K562 (cell line): ENCODE data around the gene GDF2. TPM values are rescaled to one million over a fixed set of nuclear protein-coding genes. Genes with fewer than 3 reads are reported as not detected.
A peak's percentile ranks its signal among the peaks of the same experiment; 100 is the strongest.

ENCODE experiments used
- ATAC-seq: fragments of 200-7000 bp; cut with Tn5 transposase; 3 replicates; pipeline ENCODE4 v1.9.1; 2020; ENCODE audit warnings: moderate library complexity
- BruUV-seq: library from RNA; stranded (reverse); fragments of 400-500 nt; replicated peaks from 2 replicates; lab custom pipeline; 2021; lab: Mats Ljungman, UMichigan
- CTCF ChIA-PET: fragments of 300-600 bp; formaldehyde crosslinking; extraction: SDS; loops from one replicate; lab custom pipeline; 2021; ENCODE audit warnings: low intra/inter-chr PET ratio; lab: Yijun Ruan, JAX
- POLR2A ChIA-PET: fragments of 300-600, 350-650 bp; sonication (Branson Sonifier 250); formaldehyde crosslinking; extraction: SDS; loops from one replicate; lab custom pipeline; 2021; ENCODE audit warnings: antibody characterized with exemption, inconsistent platforms; lab: Yijun Ruan, JAX
- DNase-seq, 4 experiments: peaks; one replicate each; pipeline versions ENCODE4 v3.0.0 to v3.0.0-alpha.2; 2011 to 2018; ENCODE audit warnings: low spot score in 3 of 4, mixed read lengths in 3 of 4; ENCODE audit errors: extremely low read depth in 1 of 4
- FAIRE-seq: peaks from 2 replicates; lab custom pipeline; 2011; peaks lifted over from hg19 to GRCh38; lab: Jason Lieb, UNC
- H2AFZ ChIP-seq: 2 replicates; pipeline ENCODE4 v1.6.0; 2011; ENCODE audit warnings: low read depth, low read length, control low read depth, inconsistent platforms
- H3K27ac ChIP-seq: fragments of 200-600 bp; 3 replicates; pipeline ENCODE4 v1.8.0; 2011; ENCODE audit warnings: low read depth, mild to moderate bottlenecking, control low read depth, inconsistent platforms, low read length, moderate library complexity, mixed read lengths; ENCODE audit errors: extremely low read depth
- H3K27me3 ChIP-seq, 2 experiments: fragments of 300-600 bp in 1 of 2; 2 replicates in 1 of 2; 3 replicates in 1 of 2; pipeline versions ENCODE4 v1.6.0 to v1.8.0; 2011; ENCODE audit warnings: inconsistent platforms in 2 of 2, low read length in 2 of 2, mild to moderate bottlenecking in 1 of 2, mixed read lengths in 1 of 2, moderate library complexity in 1 of 2; ENCODE audit not compliant: control insufficient read depth in 2 of 2, insufficient read depth in 2 of 2
- H3K36me3 ChIP-seq: fragments of 300-600 bp; 3 replicates; pipeline ENCODE4 v1.8.0; 2011; ENCODE audit warnings: mild to moderate bottlenecking, low read length, inconsistent platforms; ENCODE audit not compliant: control insufficient read depth, insufficient read depth
- H3K4me1 ChIP-seq, 2 experiments: fragments of 200-600 bp in 1 of 2; replicated peaks in 1 of 2; 2 replicates in 1 of 2; 3 replicates in 1 of 2; pipeline versions ENCODE4 v1.5.1 to v1.8.0; 2011; ENCODE audit warnings: inconsistent platforms in 2 of 2, low read length in 2 of 2, mild to moderate bottlenecking in 1 of 2, mixed read lengths in 1 of 2, moderate library complexity in 1 of 2; ENCODE audit not compliant: control insufficient read depth in 2 of 2, insufficient read depth in 2 of 2
- H3K4me2 ChIP-seq: 2 replicates; pipeline ENCODE4 v1.6.1; 2011; ENCODE audit warnings: low read length, control low read depth, inconsistent platforms, mixed read lengths; ENCODE audit not compliant: insufficient read depth
- H3K4me3 ChIP-seq: fragments of 200-600 bp; sonication (generic), shearing (Covaris generic); 2 replicates; pipeline ENCODE4 v1.5.1; 2016; ENCODE audit warnings: control low read depth, inconsistent platforms
- H3K79me2 ChIP-seq: fragments of 200-600 bp; 3 replicates; pipeline ENCODE4 v1.8.0; 2011; ENCODE audit warnings: low read length, inconsistent platforms; ENCODE audit not compliant: control insufficient read depth, insufficient read depth
- H3K9ac ChIP-seq, 2 experiments: 2 replicates each; pipeline versions ENCODE4 v1.6.0 to v1.6.1; 2011; ENCODE audit warnings: low read depth in 2 of 2, low read length in 2 of 2, control low read depth in 1 of 2, inconsistent platforms in 1 of 2, mild to moderate bottlenecking in 1 of 2, mixed read lengths in 1 of 2; ENCODE audit not compliant: insufficient read depth in 1 of 2
- H3K9me1 ChIP-seq: one replicate; pipeline ENCODE4 v1.6.0; 2011; ENCODE audit warnings: inconsistent platforms, mild to moderate bottlenecking, low read length, moderate library complexity; ENCODE audit not compliant: control insufficient read depth, insufficient read depth
- H3K9me3 ChIP-seq: replicated peaks from 2 replicates; pipeline ENCODE4 v1.5.1; 2011; ENCODE audit warnings: low read depth, low read length, inconsistent platforms; ENCODE audit not compliant: control insufficient read depth, insufficient read depth
- H4K20me1 ChIP-seq: replicated peaks from 2 replicates; pipeline ENCODE4 v1.6.1; 2011; ENCODE audit warnings: low read length, inconsistent platforms, mixed read lengths; ENCODE audit not compliant: control insufficient read depth, insufficient read depth
- CBX2 ChIP-seq: fragments of 200-600 bp; sonication (generic); IDR thresholded peaks from one replicate; pipeline ENCODE4 v1.6.1; 2012; ENCODE audit warnings: mild to moderate bottlenecking, low read length, inconsistent platforms; ENCODE audit not compliant: insufficient read depth, poor library complexity, severe bottlenecking
- CEBPG ChIP-seq, 3 experiments: fragments of 200-800 bp in 1 of 3; sonication (Bioruptor generic) in 1 of 3; sonication (generic) in 1 of 3; formaldehyde crosslinking in 1 of 3; IDR thresholded peaks in 2 of 3; conservative IDR thresholded peaks in 1 of 3; 2 replicates each; pipeline versions ENCODE4 v1.6.1 to v1.8.0; 2016 to 2022; ENCODE audit warnings: missing compliant biosample characterization in 2 of 3, missing genetic modification characterization in 2 of 3, mild to moderate bottlenecking in 1 of 3, missing genetic modification reagents in 1 of 3
- HEY1 ChIP-seq: fragments of 250-450 bp; sonication (Bioruptor Pico); IDR thresholded peaks from 2 replicates; pipeline ENCODE4 v1.5.0; 2020; ENCODE audit warnings: mild to moderate bottlenecking, moderate library complexity, borderline replicate concordance
- NR4A1 ChIP-seq, 2 experiments: fragments of 250-450 bp in 1 of 2; fragments of 450-650 bp in 1 of 2; sonication (Bioruptor Pico) in 1 of 2; IDR thresholded peaks; 2 replicates each; pipeline versions ENCODE4 v1.4.0 to v1.6.1; 2016 to 2020; ENCODE audit warnings: mild to moderate bottlenecking in 2 of 2, missing compliant biosample characterization in 1 of 2, missing genetic modification characterization in 1 of 2, moderate library complexity in 1 of 2
- SMARCA5 ChIP-seq: fragments of 450-650 bp; IDR thresholded peaks from 2 replicates; pipeline ENCODE4 v1.6.1; 2016
- ZNF583 ChIP-seq: fragments of 250-450 bp; sonication (Bioruptor Pico); IDR thresholded peaks from 2 replicates; pipeline ENCODE4 v1.4.0; 2020
- WGBS: fragments of 100-300 bp; shearing (Covaris generic); methylation state at CpG from one replicate; pipeline ENCODE4 v1.1.6; 2016; ENCODE audit warnings: low coverage, mixed read lengths; ENCODE audit not compliant: insufficient coverage; ENCODE audit errors: missing lambda C conversion rate; 5-methylcytosine and 5-hydroxymethylcytosine counted together
- in situ Hi-C: fragments of 300-500 bp; cut with MboI; formaldehyde crosslinking; loops from 4 replicates; pipeline ENCODE4 v1.15.0; 2018; ENCODE audit warnings: inconsistent platforms, mixed read lengths
- intact Hi-C: fragments of 100-400 bp; cut with micrococcal nuclease; formaldehyde crosslinking; loops from 2 replicates; pipeline ENCODE4 v1.14.2; 2022
- polyA plus RNA-seq, 8 experiments: library from polyadenylated mRNA; depleted of rRNA in 4 of 8; stranded (reverse) in 5 of 8; unstranded in 3 of 8; fragments of >200 nt; fragmentation: Nextera tagmentation in 2 of 8; fragmentation: Illumina TruSeq in 1 of 8; extraction: Ambion mirVana in 2 of 8; extraction: Trizol in 1 of 8; gene quantifications; 2 replicates each; pipeline versions ENCODE4 v1.2.1 to v1.2.3, GENCODE V29; 2011 to 2014; ENCODE audit warnings: inconsistent platforms in 1 of 8, missing spikeins in 1 of 8
- total RNA-seq, 7 experiments: library from RNA; depleted of rRNA in 6 of 7; stranded (reverse); fragments of >200 nt in 6 of 7; fragmentation: Illumina TruSeq in 2 of 7; extraction: Trizol in 2 of 7; gene quantifications; 2 replicates each; pipeline versions ENCODE4 v1.2.1 to v1.2.3, GENCODE V29; 2011 to 2021; ENCODE audit warnings: low replicate concordance in 1 of 7
- TF ChIP-seq, protein P1 (sequence below): fragments of 250-450 bp; sonication (Bioruptor Pico); IDR thresholded peaks from 2 replicates; pipeline ENCODE4 v1.8.0; 2022; ENCODE audit warnings: inconsistent platforms, mild to moderate bottlenecking, moderate library complexity, borderline replicate concordance

GDF2 gene
- total and polyA plus RNA-seq, 9 of the 15 experiments (the other 6 are each of a cell fraction or from before 2014, with no cell fraction given): 0.08 to 0.58 (median 0.27) TPM; not detected in 2

GRCh38 chr10:47335906-47336305 lies 13.7 kb downstream of the GDF2 start:
- Histone ChIP-seq H3K9ac (peak overlapping the region; percentile 17 to 63; a peak in 2 of 4 replicates), H3K9me1 (no peaks in the 10 kb centered on the region), H3K79me2 (no peaks in the 10 kb centered on the region), H3K4me1 (peaks cover 24 to 35% of the 10 kb centered on the region in 2 experiments), H3K9me3 (no peaks in the 10 kb centered on the region), H3K4me3 (no peak overlapping the region), H3K27me3 (no peaks in the 10 kb centered on the region; a peak in 1 of 5 replicates), H4K20me1 (no peaks in the 10 kb centered on the region), H3K27ac (peak overlapping the region; percentile 73), H3K36me3 (no peaks in the 10 kb centered on the region), H2AFZ (peak overlapping the region; percentile 92), H3K4me2 (peak overlapping the region; percentile 69)
- FAIRE-seq (no peak), ATAC-seq (no peak), DNase-seq (no peak)
- BruUV-seq: no TSS peak
- ChIA-PET CTCF (no interaction called here), POLR2A (no interaction called here)
- intact Hi-C loops: no loop called here
- WGBS: 63% methylated on average over 5 of the region's 5 CpGs
- TF ChIP-seq CEBPG (CRISPR knock-in tag; IDR thresholded peaks at IDR 0.05) (no peak), CEBPG (tag; conservative IDR thresholded peaks at IDR 0.05 in 1 of 2, IDR thresholded peaks at IDR 0.05 in 1 of 2) (no peak), NR4A1 (CRISPR knock-in tag; IDR thresholded peaks at IDR 0.05) (no peak), NR4A1 (tag; IDR thresholded peaks at IDR 0.05) (no peak), ZNF583 (no peak), HEY1 (CRISPR knock-in tag) (no peak), CBX2 (no peak), SMARCA5 (no peak)
- TF ChIP-seq, protein P1, sequence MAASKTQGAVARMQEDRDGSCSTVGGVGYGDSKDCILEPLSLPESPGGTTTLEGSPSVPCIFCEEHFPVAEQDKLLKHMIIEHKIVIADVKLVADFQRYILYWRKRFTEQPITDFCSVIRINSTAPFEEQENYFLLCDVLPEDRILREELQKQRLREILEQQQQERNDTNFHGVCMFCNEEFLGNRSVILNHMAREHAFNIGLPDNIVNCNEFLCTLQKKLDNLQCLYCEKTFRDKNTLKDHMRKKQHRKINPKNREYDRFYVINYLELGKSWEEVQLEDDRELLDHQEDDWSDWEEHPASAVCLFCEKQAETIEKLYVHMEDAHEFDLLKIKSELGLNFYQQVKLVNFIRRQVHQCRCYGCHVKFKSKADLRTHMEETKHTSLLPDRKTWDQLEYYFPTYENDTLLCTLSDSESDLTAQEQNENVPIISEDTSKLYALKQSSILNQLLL: no peak
- in situ Hi-C loops: no loop called here
